WTC11 (cell line): ENCODE results near the gene HS3ST3A1. TPM values are rescaled to one million over a fixed set of nuclear protein-coding genes. Genes with fewer than 3 reads are reported as not detected.

Experiments used
- ATAC-seq: fragments of 200-7000 bp; cut with Tn5 transposase; 2 replicates; pipeline ENCODE4 v1.10.0; 2021; ENCODE audit warnings: mild to moderate bottlenecking, moderate library complexity
- CTCF ChIA-PET: fragments of 300-600 bp; sonication (Branson Sonifier 250); formaldehyde crosslinking; loops from one replicate; lab custom pipeline; 2021; ENCODE audit warnings: antibody characterized with exemption; lab: Charles Lee
- POLR2A ChIA-PET: fragments of 350-600 bp; sonication (Branson Sonifier 250); formaldehyde crosslinking; loops from one replicate; lab custom pipeline; 2021; ENCODE audit warnings: antibody characterized with exemption; lab: Charles Lee
- DNase-seq: peaks from one replicate; pipeline ENCODE4 v3.0.0; 2021; ENCODE audit warnings: low spot score
- H3K27ac Mint-ChIP-seq: 2 replicates; pipeline ENCODE4 v1.8.0; 2021; ENCODE audit warnings: mixed read lengths
- H3K27me3 Mint-ChIP-seq: 2 replicates; pipeline ENCODE4 v1.8.0; 2021; ENCODE audit warnings: low read depth, mild to moderate bottlenecking, moderate library complexity, mixed read lengths
- H3K36me3 Mint-ChIP-seq: 2 replicates; pipeline ENCODE4 v1.8.0; 2021; ENCODE audit warnings: mixed read lengths
- H3K4me1 Mint-ChIP-seq: 2 replicates; pipeline ENCODE4 v1.8.0; 2022; ENCODE audit warnings: mixed read lengths
- H3K4me3 Mint-ChIP-seq: 2 replicates; pipeline ENCODE4 v1.8.0; 2021; ENCODE audit warnings: mild to moderate bottlenecking, moderate library complexity, mixed read lengths
- H3K9me3 Mint-ChIP-seq: 2 replicates; pipeline ENCODE4 v1.8.0; 2021; ENCODE audit warnings: mixed read lengths
- AFF4 ChIP-seq: sonication (generic); formaldehyde crosslinking; IDR thresholded peaks from 2 replicates; pipeline ENCODE4 v1.8.1; 2023; ENCODE audit warnings: mild to moderate bottlenecking, missing genetic modification reagents, borderline replicate concordance
- ATF3 ChIP-seq: sonication (generic); formaldehyde crosslinking; conservative IDR thresholded peaks from 2 replicates; pipeline ENCODE4 v1.8.1; 2022; ENCODE audit warnings: mild to moderate bottlenecking, missing genetic modification reagents
- E2F4 ChIP-seq: sonication (generic); formaldehyde crosslinking; IDR thresholded peaks from 2 replicates; pipeline ENCODE4 v1.8.1; 2022; ENCODE audit warnings: low read depth, mild to moderate bottlenecking, moderate library complexity, missing genetic modification reagents, borderline replicate concordance
- ELF4 ChIP-seq: sonication (generic); formaldehyde crosslinking; IDR thresholded peaks from 2 replicates; pipeline ENCODE4 v1.8.1; 2022; ENCODE audit warnings: low read depth, mild to moderate bottlenecking, moderate library complexity, missing genetic modification reagents
- FOXP1 ChIP-seq: sonication (generic); formaldehyde crosslinking; IDR thresholded peaks from 2 replicates; pipeline ENCODE4 v1.8.0; 2022; ENCODE audit warnings: missing genetic modification reagents, mild to moderate bottlenecking, moderate library complexity, borderline replicate concordance
- JUN ChIP-seq: sonication (generic); formaldehyde crosslinking; IDR thresholded peaks from 2 replicates; pipeline ENCODE4 v1.8.0; 2023; ENCODE audit warnings: mild to moderate bottlenecking, missing genetic modification reagents
- MYBL2 ChIP-seq: sonication (generic); formaldehyde crosslinking; IDR thresholded peaks from 2 replicates; pipeline ENCODE4 v1.8.1; 2023; ENCODE audit warnings: mild to moderate bottlenecking, moderate library complexity, missing genetic modification reagents
- NFYB ChIP-seq: sonication (generic); formaldehyde crosslinking; conservative IDR thresholded peaks from 2 replicates; pipeline ENCODE4 v1.8.0; 2022; ENCODE audit warnings: low read depth, missing genetic modification reagents
- NR3C1 ChIP-seq: sonication (generic); formaldehyde crosslinking; conservative IDR thresholded peaks from 2 replicates; pipeline ENCODE4 v1.8.1; 2023; ENCODE audit warnings: low read depth, mild to moderate bottlenecking, missing genetic modification reagents
- OVOL2 ChIP-seq: fragments of 250-450 bp; sonication (Bioruptor Pico); IDR thresholded peaks from 2 replicates; pipeline ENCODE4 v1.9.0; 2021; ENCODE audit warnings: mild to moderate bottlenecking, borderline replicate concordance
- PREB ChIP-seq: sonication (generic); formaldehyde crosslinking; IDR thresholded peaks from 2 replicates; pipeline ENCODE4 v1.8.1; 2022; ENCODE audit warnings: mild to moderate bottlenecking, missing genetic modification reagents, moderate library complexity, borderline replicate concordance
- ZBTB21 ChIP-seq: sonication (generic); formaldehyde crosslinking; IDR thresholded peaks from 2 replicates; pipeline ENCODE4 v1.8.1; 2023; ENCODE audit warnings: mild to moderate bottlenecking, missing genetic modification reagents, borderline replicate concordance
- ZNF138 ChIP-seq: sonication (generic); formaldehyde crosslinking; conservative IDR thresholded peaks from 2 replicates; pipeline ENCODE4 v1.8.1; 2022; ENCODE audit warnings: mild to moderate bottlenecking, moderate library complexity, missing genetic modification reagents
- ZNF416 ChIP-seq: fragments of 250-450 bp; sonication (Bioruptor Pico); IDR thresholded peaks from 2 replicates; pipeline ENCODE4 v1.9.0; 2021; ENCODE audit warnings: mild to moderate bottlenecking, inconsistent platforms
- ZNF425 ChIP-seq: fragments of 250-450 bp; sonication (Bioruptor Pico); conservative IDR thresholded peaks from 2 replicates; pipeline ENCODE4 v1.9.0; 2021; ENCODE audit warnings: mild to moderate bottlenecking
- total RNA-seq: library from RNA; stranded (reverse); gene quantifications from 3 replicates; pipeline ENCODE4 v1.2.3, GENCODE V29; 2021

Gene HS3ST3A1
- total RNA-seq, 1 experiment from 2014 or later: 9.7 TPM

- TF ChIP-seq ATF3 (CRISPR knock-in tag): no peak
- no peak for TF ChIP-seq NFYB
- no peak for TF ChIP-seq NR3C1 (CRISPR knock-in tag)
- no peak for TF ChIP-seq ZBTB21 (CRISPR knock-in tag)
- no peak for TF ChIP-seq OVOL2 (CRISPR knock-in tag)
- TF ChIP-seq ZNF425 (CRISPR knock-in tag): no peak
- no peak for TF ChIP-seq FOXP1 (CRISPR knock-in tag)
Measured at GRCh38 chr17:13478326-13478830, 123.4 kb downstream of the HS3ST3A1 start (continued).

- no peak for TF ChIP-seq PREB (CRISPR knock-in tag)
- TF ChIP-seq NFYB: no peak
- no peak for TF ChIP-seq JUN (CRISPR knock-in tag)
- no peak for TF ChIP-seq ZNF416 (CRISPR knock-in tag)
- no peak for TF ChIP-seq ZNF138
- TF ChIP-seq MYBL2 (CRISPR knock-in tag): no peak
- no peak for TF ChIP-seq AFF4
- no peak for TF ChIP-seq ELF4 (CRISPR knock-in tag)
- TF ChIP-seq E2F4 (CRISPR knock-in tag): no peak
- TF ChIP-seq ZBTB21 (CRISPR knock-in tag): no peak
- Mint-ChIP-seq H3K4me1 (no peaks in the 10 kb centered on the region), H3K36me3 (peaks cover 31% of the 10 kb centered on the region), H3K4me3 (no peak overlapping the region), H3K27me3 (0 out of 2 replicates have a peak, but pooled peaks cover 4% of the 10 kb centered on the region), H3K27ac (no peak overlapping the region), H3K9me3 (peaks cover 39% of the 10 kb centered on the region)
- DNase-seq (no peak), ATAC-seq (no peak)
- CTCF ChIA-PET: no interaction called here
- POLR2A ChIA-PET: interaction anchor here (0.6 kb wide), 1 partner anchor 1435 kb away, joined by 3 read pairs; no protein-coding TSS in a partner anchor
Measured at GRCh38 chr17:13477180-13477611, 124.5 kb downstream of the HS3ST3A1 start.
